Retina (tissue), 1 donor: ENCODE measurements around the gene ESD.

Source experiments
- DNase-seq: peaks from one replicate; pipeline ENCODE4 v3.0.0-alpha.2; 2016

The ESD gene

GRCh38 chr13:46743191-46743590 lies 53.8 kb downstream of the ESD start:
- no peak for DNase-seq

GRCh38 chr13:46739447-46740098 lies 57.4 kb downstream of the ESD start:
- DNase-seq = no peak

GRCh38 chr13:46738766-46739165 lies 58.2 kb downstream of the ESD start:
- no peak for DNase-seq

GRCh38 chr13:46738055-46738454 lies 58.9 kb downstream of the ESD start:
- DNase-seq = no peak

GRCh38 chr13:46736541-46737310 lies 60.2 kb downstream of the ESD start:
- no peak for DNase-seq

- no peak for DNase-seq
Measured at GRCh38 chr13:46735425-46735824, 61.5 kb downstream of the ESD start.

GRCh38 chr13:46731535-46731934 lies 65.4 kb downstream of the ESD start:
- DNase-seq = no peak

GRCh38 chr13:46728777-46729176 lies 68.2 kb downstream of the ESD start:
- no peak for DNase-seq

- no peak for DNase-seq
Measured at GRCh38 chr13:46726347-46726746, 70.6 kb downstream of the ESD start.
